HG03442 (cell line): ENCODE measurements around the gene TMEM255B.
A peak's percentile ranks its signal among the peaks of the same experiment; 100 is the strongest.

ENCODE experiments used
- ATAC-seq: cut with Tn5 transposase; IDR thresholded peaks from one replicate; pipeline ENCODE4 v1.9.1; 2021; ENCODE audit warnings: mild to moderate bottlenecking, moderate library complexity; ENCODE audit not compliant: unreplicated experiment

Gene TMEM255B

GRCh38 chr13:113857531-113858195 lies 98.6 kb downstream of the TMEM255B start:
- ATAC-seq = no peak

GRCh38 chr13:113859311-113860050 lies 100.5 kb downstream of the TMEM255B start:
- ATAC-seq = no peak

DNA sequence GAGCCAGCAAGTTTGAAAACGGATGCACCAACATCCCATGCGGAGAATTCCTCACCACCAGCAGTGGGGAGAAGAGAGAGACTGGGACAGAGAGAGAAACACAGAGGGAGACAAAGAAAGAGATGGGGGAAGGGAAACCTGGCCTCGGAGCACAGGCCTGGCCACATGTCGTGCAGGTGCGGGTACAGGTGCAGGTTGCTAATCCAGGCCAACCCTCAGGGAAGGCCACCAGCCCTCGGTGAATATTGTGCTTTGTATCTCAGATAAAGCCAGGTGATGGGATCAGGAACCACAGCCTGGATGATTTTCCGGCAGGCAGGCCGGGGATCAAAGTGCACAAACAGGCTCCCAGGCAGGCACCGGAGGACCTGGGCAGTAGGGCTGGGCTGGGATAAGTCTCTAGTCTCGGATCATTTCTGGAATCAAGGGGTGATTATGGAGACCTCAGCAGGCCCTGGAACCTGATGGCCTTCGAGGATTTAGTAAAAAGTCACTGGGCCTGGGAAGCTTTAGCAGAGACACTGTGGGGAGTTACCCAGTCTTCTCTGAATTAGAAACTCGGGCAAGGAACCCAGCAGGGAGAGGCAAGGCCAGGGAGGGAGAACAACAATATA lies 101.1 kb downstream of the TMEM255B start:
- no peak for ATAC-seq

GRCh38 chr13:113860665-113861432 lies 101.8 kb downstream of the TMEM255B start:
- no peak for ATAC-seq

- no peak for ATAC-seq
These were observed 102.5 kb downstream of the TMEM255B start for GRCh38 chr13:113861433-113862030.

- ATAC-seq = no peak
These were observed 103.3 kb downstream of the TMEM255B start for GRCh38 chr13:113862191-113862930.

GRCh38 chr13:113862931-113863523 lies 104.0 kb downstream of the TMEM255B start:
- ATAC-seq = peak; percentile 37

DNA sequence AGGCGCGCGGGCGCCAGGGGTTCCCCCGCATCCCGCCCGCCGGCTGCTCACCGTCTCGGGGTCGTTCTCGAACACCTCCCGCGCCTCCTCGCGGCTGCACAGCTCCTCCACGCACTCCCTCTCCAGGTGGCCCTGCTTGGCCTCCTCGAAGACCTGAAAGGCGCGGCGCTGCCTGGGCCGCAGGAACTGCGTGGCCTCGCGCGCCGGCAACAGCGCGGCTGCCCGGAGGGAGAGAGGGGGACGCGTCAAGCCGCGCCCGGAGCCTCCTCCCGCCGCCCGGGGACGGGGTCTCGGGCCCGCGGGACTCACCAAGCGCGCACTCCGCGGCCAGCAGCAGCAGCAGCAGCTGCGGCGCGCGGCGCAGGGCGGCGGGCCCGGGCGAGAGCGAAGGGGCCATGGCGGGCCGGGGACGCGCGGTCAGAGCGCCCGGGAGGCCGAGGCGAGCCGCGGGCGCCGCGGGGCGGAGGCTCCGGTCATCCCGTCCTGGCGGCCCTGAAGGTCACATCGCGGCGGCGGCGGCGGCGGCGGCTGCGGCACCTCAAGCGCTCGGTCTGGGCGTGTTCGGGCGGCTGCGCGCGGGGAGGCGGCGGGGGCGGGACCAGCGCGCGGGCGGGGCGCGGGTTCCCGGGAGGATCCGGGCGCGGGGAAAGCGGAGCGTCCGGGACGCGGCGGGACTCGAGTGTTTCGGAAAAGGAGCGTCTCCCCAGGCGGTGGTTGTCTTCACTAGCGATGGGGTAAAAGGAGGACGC lies 104.7 kb downstream of the TMEM255B start, which contains the start of gene GAS6:
Gene GAS6 (minus strand): TSS at position 553 of the 749 bp plus-strand sequence. CDS start 156 bp downstream, at position 397.
- ATAC-seq = peak; percentile 38

GRCh38 chr13:113864273-113864890 lies 105.4 kb downstream of the TMEM255B start:
- no peak for ATAC-seq

DNA sequence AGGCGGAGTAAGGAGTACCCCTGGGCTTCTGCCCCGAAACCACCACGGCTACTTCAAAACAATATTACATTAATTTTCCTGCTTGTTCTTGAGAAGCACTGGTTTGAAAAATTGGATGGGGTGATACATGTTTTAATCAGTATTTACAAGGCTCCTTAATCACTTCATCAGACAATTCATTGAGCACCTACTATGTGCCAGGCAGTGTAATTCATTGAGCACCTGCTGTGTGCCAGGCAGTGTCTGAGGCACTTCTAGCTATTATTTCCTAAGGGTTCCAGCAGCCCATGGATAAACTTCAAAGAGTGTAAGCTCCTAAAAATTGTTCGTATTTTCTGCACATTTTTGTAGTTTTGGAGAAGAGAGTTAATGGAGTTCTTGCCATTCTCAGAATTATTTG lies 106.4 kb downstream of the TMEM255B start:
- ATAC-seq = no peak
